Measurements from ENCODE around the gene CARD9. TPM values are rescaled to one million over a fixed set of nuclear protein-coding genes. Genes with fewer than 3 reads are reported as not detected.

CARD9 gene
- total RNA-seq, 1 experiment from 2014 or later = 5.6 TPM

GRCh38 chr9:136314944-136315343 is 58.5 kb downstream of the CARD9 start:
- Histone ChIP-seq H3K23ac (ENCODE audit: insufficient read length, low read depth, low read length) (no peak overlapping the region), H4K5ac (ENCODE audit: insufficient read length, low read depth, low read length) (no peak overlapping the region), H2BK120ac (ENCODE audit: low read depth, low read length, poor library complexity, severe bottlenecking) (no peak overlapping the region), H2AK5ac (ENCODE audit: insufficient read length, low read length) (no peak overlapping the region), H3K4me1 (ENCODE audit: insufficient read depth, low read length) (no peaks in the 10 kb centered on the region), H2BK20ac (ENCODE audit: low read depth, low read length, poor library complexity, severe bottlenecking) (no peak overlapping the region), H3K27me3 (ENCODE audit: insufficient read depth, low read length) (no peaks in the 10 kb centered on the region), H3K14ac (ENCODE audit: insufficient read depth, low read length) (no peak overlapping the region), H3K18ac (ENCODE audit: insufficient read length, low read depth, low read length) (no peak overlapping the region), H3K9me3 (ENCODE audit: control insufficient read depth, low read depth, low read length) (no peaks in the 10 kb centered on the region), H3K79me2 (ENCODE audit: insufficient read depth, low read length) (no peaks in the 10 kb centered on the region), H3T11ph (ENCODE audit: low read length) (no peak overlapping the region), H3K56ac (ENCODE audit: insufficient read length, low read depth, low read length) (no peak overlapping the region), H3K79me1 (ENCODE audit: insufficient read depth, low read depth, low read length, poor library complexity, severe bottlenecking) (no peaks in the 10 kb centered on the region), H3K4ac (ENCODE audit: low read depth, low read length) (no peak overlapping the region), H4K91ac (ENCODE audit: insufficient read length, low read depth, low read length) (no peak overlapping the region), H2AFZ (ENCODE audit: low read length) (no peak overlapping the region), H2BK5ac (ENCODE audit: insufficient read length, low read length) (no peak overlapping the region), H2BK15ac (ENCODE audit: low read depth, low read length) (no peak overlapping the region), H3K27ac (ENCODE audit: insufficient read length, low read depth, low read length) (no peak overlapping the region), H3K4me2 (ENCODE audit: insufficient read depth, insufficient read length, low read length) (no peak overlapping the region), H4K8ac (replicated peaks; ENCODE audit: insufficient read length, low read depth, low read length) (no peak overlapping the region), H2BK12ac (ENCODE audit: insufficient read length, low read depth, low read length) (no peak overlapping the region), H4K20me1 (ENCODE audit: control insufficient read depth, insufficient read depth, insufficient read length) (no peaks in the 10 kb centered on the region), H3K9ac (ENCODE audit: extremely low read depth, insufficient read length, low read length) (no peak overlapping the region), H3K23me2 (ENCODE audit: insufficient read length, low read depth, low read length, poor library complexity, severe bottlenecking) (no peaks in the 10 kb centered on the region)
- Mint-ChIP-seq H3K9me3 (peaks cover 14 to 17% of the 10 kb centered on the region in 2 experiments), H3K4me1 (no peaks in the 10 kb centered on the region), H3K27ac (no peak overlapping the region), H3K27me3 (ENCODE audit: low read depth) (peaks cover 5% of the 10 kb centered on the region; the same call in 1 of the 2 replicates), H3K4me3 (no peak overlapping the region), H3K36me3 (ENCODE audit: insufficient read depth in 1 of 3, low read depth in 3 of 3) (peaks cover 6 to 19% (median 7%) of the 10 kb centered on the region in 3 experiments; a peak in 6 of 7 replicates)
- no CpG with 5 or more reads among the region's 4 CpGs for WGBS (ENCODE audit: extremely low coverage, insufficient read length, low lambda C conversion rate)
- TF ChIP-seq CTCF (conservative IDR thresholded peaks at IDR 0.05) = no peak
- DNase-seq = no peak

Measured in H9 (cell line).